Activated CD8-positive, alpha-beta T cell treated with anti-CD3 and anti-CD28 coated beads for 36 hours (primary cell): ENCODE results near the gene TEKT5. TPM values are rescaled to one million over a fixed set of nuclear protein-coding genes. Genes with fewer than 3 reads are reported as not detected.
"Not testable (repeated sequence)": the region's sequence is repeated elsewhere in the genome, so short reads cannot be mapped to it uniquely, and the experiment has no call there.

Experiments
- ATAC-seq: fragments of 200-7000 bp; cut with Tn5 transposase; one replicate; pipeline ENCODE4 v1.10.0; 2021; ENCODE audit warnings: mild to moderate bottlenecking, moderate library complexity
- CTCF ChIA-PET: fragments of 350-600 bp; sonication (Branson Sonifier 250); formaldehyde crosslinking; loops from one replicate; lab custom pipeline; 2021; ENCODE audit warnings: antibody characterized with exemption; lab: Charles Lee
- POLR2A ChIA-PET: fragments of 350-600 bp; sonication (Branson Sonifier 250); formaldehyde crosslinking; loops from one replicate; lab custom pipeline; 2021; ENCODE audit warnings: antibody characterized with exemption; lab: Charles Lee
- DNase-seq: peaks from one replicate; pipeline ENCODE4 v3.0.0-alpha.2; 2020
- H3K27ac Mint-ChIP-seq: one replicate; pipeline ENCODE4 v1.8.0; 2021; ENCODE audit warnings: mild to moderate bottlenecking, mixed read lengths
- H3K27me3 Mint-ChIP-seq: one replicate; pipeline ENCODE4 v1.8.0; 2021; ENCODE audit warnings: mixed read lengths
- H3K36me3 Mint-ChIP-seq: one replicate; pipeline ENCODE4 v1.8.0; 2021; ENCODE audit warnings: low read depth, mixed read lengths
- H3K4me1 Mint-ChIP-seq: one replicate; pipeline ENCODE4 v1.8.0; 2021; ENCODE audit warnings: low read depth, mixed read lengths
- H3K4me3 Mint-ChIP-seq: one replicate; pipeline ENCODE4 v1.8.0; 2021; ENCODE audit warnings: mild to moderate bottlenecking, moderate library complexity, mixed read lengths
- H3K9me3 Mint-ChIP-seq: one replicate; pipeline ENCODE4 v1.8.0; 2021; ENCODE audit warnings: mixed read lengths
- CTCF ChIP-seq: fragments of 200-600 bp; IDR thresholded peaks from one replicate; pipeline ENCODE4 v1.8.0; 2022; ENCODE audit warnings: antibody characterized with exemption, mild to moderate bottlenecking
- intact Hi-C: fragments of 100-400 bp; cut with micrococcal nuclease; formaldehyde crosslinking; loops from one replicate; pipeline ENCODE4 v1.10.0; 2022
- total RNA-seq, 2 experiments: library from RNA; stranded (reverse); gene quantifications; one replicate each; pipeline ENCODE4 v1.2.3, GENCODE V29; 2021

The TEKT5 gene
- under 1 TPM; 0.16 to 0.43 TPM for total RNA-seq

DNA sequence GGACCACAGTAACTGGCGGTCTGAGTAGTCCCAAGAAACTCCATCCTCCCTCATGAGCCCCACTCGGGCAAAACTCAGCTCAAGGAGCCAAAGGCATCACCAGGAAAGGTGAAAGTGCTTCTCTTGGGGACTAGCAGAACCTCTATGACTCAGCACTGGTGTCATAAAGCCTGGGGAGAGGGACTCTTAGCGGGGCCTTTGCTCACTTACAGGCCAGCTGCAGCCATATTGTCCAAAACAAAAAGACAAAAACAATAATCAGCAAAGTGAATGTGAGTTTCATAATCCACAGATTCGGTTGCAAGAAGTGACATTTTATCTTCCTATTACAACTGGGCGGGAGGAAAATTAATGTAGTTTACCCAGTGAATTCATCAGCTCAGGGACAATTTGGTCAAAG lies at the start of gene TEKT5:
Gene TEKT5 (minus strand): TSS at position 101 of the 400 bp plus-strand sequence. CDS start 57 bp downstream, at position 44.
- Mint-ChIP-seq H3K27me3 (peaks cover 5% of the 10 kb centered on the region), H3K36me3 (no peaks in the 10 kb centered on the region), H3K27ac (no peak within 1 kb of the TSS), H3K4me1 (no peaks in the 10 kb centered on the region), H3K4me3 (no peak within 1 kb of the TSS), H3K9me3 (no peaks in the 10 kb centered on the region)
- ChIA-PET POLR2A (no interaction called here), CTCF (interaction anchor here (1.7 to 1.9 kb wide), 2 partner anchors 10 to 26 kb away, joined by 3 to 6 read pairs; no protein-coding TSS in a partner anchor)
- intact Hi-C loops, result no loop called here
- TF ChIP-seq CTCF, result no peak
- DNase-seq (no peak), ATAC-seq (no peak)

- H3K27me3 Mint-ChIP-seq, result no peaks in the 10 kb centered on the region
- DNase-seq, result peak; percentile 100
- ATAC-seq, result peak; percentile 96
- TF ChIP-seq CTCF, result no peak
- H3K36me3 Mint-ChIP-seq, result peaks cover 12% of the 10 kb centered on the region
- H3K4me3 Mint-ChIP-seq, result peak within 1 kb of the TSS; percentile 76
- no peaks in the 10 kb centered on the region for H3K9me3 Mint-ChIP-seq
- peaks cover 33% of the 10 kb centered on the region for H3K4me1 Mint-ChIP-seq
- H3K27ac Mint-ChIP-seq, result peak within 1 kb of the TSS; percentile 98
- POLR2A ChIA-PET, result interaction anchor here (0.5 to 0.9 kb wide), 3 partner anchors 132 to 347 kb away, joined by 3 to 4 read pairs (median 3); partner anchors contain the start of gene CIITA
- intact Hi-C loops, result loop anchor here (5.0 kb wide), 1 partner anchor 174 kb away; no protein-coding TSS in a partner anchor
- CTCF ChIA-PET, result interaction anchor here (0.7 to 1.5 kb wide), 7 partner anchors 9 to 234 kb away, joined by 3 to 8 read pairs (median 4); no protein-coding TSS in a partner anchor
Observed at GRCh38 chr16:10743610-10744369, 49.1 kb upstream of the TEKT5 start, which contains the start of gene NUBP1. NUBP1 (plus strand) TSS chr16:10743842; CDS start chr16:10743864, 22 bp downstream.

DNA sequence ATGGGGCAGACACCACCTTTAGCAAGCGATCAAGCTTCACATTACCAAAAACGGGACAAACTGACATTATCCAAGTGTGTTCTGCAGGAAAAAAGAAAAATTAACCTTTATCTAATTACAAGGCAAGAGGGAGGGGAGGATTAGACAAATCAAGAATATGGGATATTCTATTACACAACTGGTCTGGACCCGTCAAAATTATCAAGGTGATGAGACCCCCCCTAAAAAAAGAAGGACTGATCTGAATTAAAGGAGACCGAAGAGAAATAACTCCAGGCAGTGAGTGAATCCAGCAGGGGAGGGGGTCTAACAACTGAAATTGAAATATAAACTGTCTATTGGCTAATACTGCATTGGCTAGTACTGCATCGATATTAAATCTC lies 48.5 kb upstream of the TEKT5 start:
- peaks cover 8% of the 10 kb centered on the region for H3K36me3 Mint-ChIP-seq
- ChIA-PET POLR2A (interaction anchor here (0.9 kb wide), 1 partner anchor 346 kb away, joined by 3 read pairs; no protein-coding TSS in a partner anchor), CTCF (no interaction called here)
- intact Hi-C loops, result loop anchor here (5.0 kb wide), 1 partner anchor 174 kb away; no protein-coding TSS in a partner anchor
- TF ChIP-seq CTCF, result no peak
- peaks cover 37% of the 10 kb centered on the region for H3K4me1 Mint-ChIP-seq
- no peaks in the 10 kb centered on the region for H3K27me3 Mint-ChIP-seq
- H3K9me3 Mint-ChIP-seq, result no peaks in the 10 kb centered on the region
- H3K4me3 Mint-ChIP-seq, result peak overlapping the region; percentile 76
- H3K27ac Mint-ChIP-seq, result peak overlapping the region; percentile 98
- no peak for DNase-seq
- no peak for ATAC-seq

DNA sequence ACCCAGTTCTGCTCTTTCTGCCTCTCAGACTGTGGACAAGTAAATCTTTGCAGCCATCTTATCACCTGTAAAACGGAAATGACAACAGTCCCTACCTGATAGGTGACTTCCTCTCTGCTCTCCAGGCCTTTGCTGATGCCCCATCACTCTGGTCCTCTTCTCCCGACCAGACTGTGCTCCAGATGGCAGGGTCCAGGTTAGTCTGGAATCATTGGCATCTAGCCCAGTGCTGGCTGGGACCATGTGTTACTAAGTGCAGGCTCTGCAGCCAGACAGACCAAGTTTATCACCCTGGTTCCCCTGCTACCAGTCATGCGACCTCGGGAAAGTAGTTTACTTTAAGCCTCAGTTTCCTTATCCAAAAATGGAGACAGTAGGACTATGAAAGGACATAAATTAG lies 47.1 kb upstream of the TEKT5 start:
- DNase-seq (no peak), ATAC-seq (no peak)
- peaks cover 49% of the 10 kb centered on the region for H3K4me1 Mint-ChIP-seq
- peaks cover 5% of the 10 kb centered on the region for H3K36me3 Mint-ChIP-seq
- no peak overlapping the region for H3K4me3 Mint-ChIP-seq
- intact Hi-C loops, result loop anchor here (5.0 kb wide), 1 partner anchor 175 kb away; no protein-coding TSS in a partner anchor
- TF ChIP-seq CTCF, result no peak
- no peak overlapping the region for H3K27ac Mint-ChIP-seq
- no peaks in the 10 kb centered on the region for H3K9me3 Mint-ChIP-seq
- no peaks in the 10 kb centered on the region for H3K27me3 Mint-ChIP-seq
- ChIA-PET POLR2A (no interaction called here), CTCF (no interaction called here)

GRCh38 chr16:10741249-10741648 lies 46.5 kb upstream of the TEKT5 start:
- CTCF ChIA-PET, result interaction anchor here (6.8 kb wide), 1 partner anchor 226 kb away, joined by 74 read pairs; no protein-coding TSS in a partner anchor
- H3K36me3 Mint-ChIP-seq, H3K4me3 Mint-ChIP-seq, H3K27me3 Mint-ChIP-seq, DNase-seq, POLR2A ChIA-PET, H3K27ac Mint-ChIP-seq, ATAC-seq, H3K9me3 Mint-ChIP-seq: not testable (repeated sequence)
- intact Hi-C loops, result loop anchor here (5.0 kb wide), 1 partner anchor 176 kb away; no protein-coding TSS in a partner anchor
- H3K4me1 Mint-ChIP-seq, result peaks cover 49% of the 10 kb centered on the region
